ENCODE measurements around the gene OR4N2. TPM values are rescaled to one million over a fixed set of nuclear protein-coding genes. Genes with fewer than 3 reads are reported as not detected.
"Not testable (repeated sequence)": the region's sequence is repeated elsewhere in the genome, so short reads cannot be mapped to it uniquely, and the experiment has no call there.

Gene OR4N2
- total RNA-seq (2021; ENCODE audit: unreplicated experiment) (not detected), Bru-seq, nascent RNA (not detected), BruChase-seq, experiment 1, labeled RNA remaining after a 2-hour chase (not detected), BruChase-seq, experiment 2, labeled RNA remaining after a 6-hour chase (not detected)
- not detected for polyA plus RNA-seq (2012; ENCODE audit: insufficient read length)
- long read RNA-seq, result 0 reads

- H3K4me3 ChIP-seq (ENCODE audit: low read depth in 2 of 2, low read length in 2 of 2); H3K27ac ChIP-seq (ENCODE audit: low read length); BruUV-seq (replicated peaks); H3K9me3 ChIP-seq (ENCODE audit: control insufficient read depth, insufficient read depth, low read depth, low read length); POLR2A ChIA-PET; intact Hi-C loops (cut with micrococcal nuclease; ENCODE audit: unreplicated experiment); H3K36me3 ChIP-seq (ENCODE audit: control insufficient read depth, insufficient read depth, low read length); H3K4me1 ChIP-seq (ENCODE audit: control insufficient read depth, insufficient read depth, low read length); in situ Hi-C loops (cut with HindIII; ENCODE audit: low pct_unique_long_range_greater_than_20kb, low sequenced_read_pairs); H3K27me3 ChIP-seq (ENCODE audit: control insufficient read depth, insufficient read depth, low read length); DNase-seq (ENCODE audit: low read depth, low spot score); ATAC-seq: not testable (repeated sequence)
- CTCF ChIA-PET, result interaction anchor here (0.7 kb wide), 1 partner anchor 33 kb away, joined by 5 read pairs; no protein-coding TSS in a partner anchor
Observed at GRCh38 chr14:19803470-19803869, at the start of gene OR4N2. OR4N2 (plus strand) TSS chr14:19803770; CDS start chr14:19827449, 23,679 bp downstream.

GRCh38 chr14:19754172-19754571 lies 49.4 kb upstream of the OR4N2 start:
- H3K9me3 ChIP-seq (ENCODE audit: control insufficient read depth, insufficient read depth, low read depth, low read length), result no peaks in the 10 kb centered on the region

GRCh38 chr14:19771491-19771890 lies 32.1 kb upstream of the OR4N2 start:
- H3K9me3 ChIP-seq (ENCODE audit: control insufficient read depth, insufficient read depth, low read depth, low read length); in situ Hi-C loops (cut with HindIII; ENCODE audit: low pct_unique_long_range_greater_than_20kb, low sequenced_read_pairs); H3K4me3 ChIP-seq (ENCODE audit: low read depth in 2 of 2, low read length in 2 of 2); H3K27ac ChIP-seq (ENCODE audit: low read length); H3K27me3 ChIP-seq (ENCODE audit: control insufficient read depth, insufficient read depth, low read length); H3K4me1 ChIP-seq (ENCODE audit: control insufficient read depth, insufficient read depth, low read length); intact Hi-C loops (cut with micrococcal nuclease; ENCODE audit: unreplicated experiment); BruUV-seq (replicated peaks); CTCF ChIA-PET; DNase-seq (ENCODE audit: low read depth, low spot score); ATAC-seq; H3K36me3 ChIP-seq (ENCODE audit: control insufficient read depth, insufficient read depth, low read length); POLR2A ChIA-PET: not testable (repeated sequence)

More at GRCh38 chr14:19754172-19754571, 49.4 kb upstream of the OR4N2 start:
- Histone ChIP-seq H3K27ac (ENCODE audit: low read length) (no peak overlapping the region), H3K4me1 (ENCODE audit: control insufficient read depth, insufficient read depth, low read length) (no peaks in the 10 kb centered on the region), H3K27me3 (ENCODE audit: control insufficient read depth, insufficient read depth, low read length) (no peaks in the 10 kb centered on the region), H3K36me3 (ENCODE audit: control insufficient read depth, insufficient read depth, low read length) (no peaks in the 10 kb centered on the region), H3K4me3 (ENCODE audit: low read depth in 2 of 2, low read length in 2 of 2) (no peak overlapping the region)
- ATAC-seq (no peak), DNase-seq (ENCODE audit: low read depth, low spot score) (no peak)
- POLR2A ChIA-PET, result no interaction called here
- in situ Hi-C loops (cut with HindIII; ENCODE audit: low pct_unique_long_range_greater_than_20kb, low sequenced_read_pairs) (no loop called here), intact Hi-C loops (cut with micrococcal nuclease; ENCODE audit: unreplicated experiment) (no loop called here)
- CTCF ChIA-PET, result no interaction called here
- no TSS peak for BruUV-seq (replicated peaks)
- TF ChIP-seq SIN3A (IDR thresholded peaks at IDR 0.05; ENCODE audit: borderline replicate concordance, insufficient read depth, low read depth, low read length) (no peak), TCF7L2 (IDR thresholded peaks at IDR 0.05; ENCODE audit: low read depth, low read length) (no peak), CTCF (IDR thresholded peaks at IDR 0.05) (no peak), POLR2AphosphoS5 (IDR thresholded peaks at IDR 0.05; ENCODE audit: low read depth, low read length) (no peak), REST (IDR thresholded peaks at IDR 0.05; ENCODE audit: insufficient read depth in 1 of 2, low read depth in 2 of 2, low read length in 1 of 2) (no peak)
